H9 (cell line): ENCODE measurements around the gene TEX44. TPM values are rescaled to one million over a fixed set of nuclear protein-coding genes. Genes with fewer than 3 reads are reported as not detected.

Experiments
- DNase-seq: peaks from one replicate; pipeline ENCODE4 v3.0.0-alpha.2; 2017
- H2AFZ ChIP-seq: one replicate; pipeline ENCODE4 v1.6.1; 2013; ENCODE audit warnings: mild to moderate bottlenecking, low read length, control low read depth, moderate library complexity
- H2AK5ac ChIP-seq: 2 replicates; pipeline ENCODE4 v1.6.1; 2013; ENCODE audit warnings: low read length, control low read depth, mixed read lengths; ENCODE audit not compliant: insufficient read length
- H2BK120ac ChIP-seq: one replicate; pipeline ENCODE4 v1.6.1; 2013; ENCODE audit warnings: low read depth, mild to moderate bottlenecking, low read length, control low read depth, inconsistent platforms; ENCODE audit not compliant: poor library complexity, severe bottlenecking
- H2BK12ac ChIP-seq: 2 replicates; pipeline ENCODE4 v1.6.1; 2013; ENCODE audit warnings: low read length, control low read depth, mixed read lengths, low read depth; ENCODE audit not compliant: insufficient read length
- H2BK15ac ChIP-seq: 2 replicates; pipeline ENCODE4 v1.6.1; 2013; ENCODE audit warnings: low read depth, low read length, control low read depth
- H2BK20ac ChIP-seq: one replicate; pipeline ENCODE4 v1.6.1; 2013; ENCODE audit warnings: low read depth, mild to moderate bottlenecking, low read length, control low read depth, inconsistent platforms; ENCODE audit not compliant: poor library complexity, severe bottlenecking
- H2BK5ac ChIP-seq: 2 replicates; pipeline ENCODE4 v1.6.1; 2013; ENCODE audit warnings: low read length, control low read depth, mixed read lengths; ENCODE audit not compliant: insufficient read length
- H3K14ac ChIP-seq: 2 replicates; pipeline ENCODE4 v1.6.1; 2013; ENCODE audit warnings: low read length, control low read depth; ENCODE audit not compliant: insufficient read depth
- H3K18ac ChIP-seq: 2 replicates; pipeline ENCODE4 v1.6.1; 2013; ENCODE audit warnings: low read depth, mild to moderate bottlenecking, mixed read lengths, low read length, control low read depth; ENCODE audit not compliant: insufficient read length
- H3K23ac ChIP-seq: 2 replicates; pipeline ENCODE4 v1.6.1; 2013; ENCODE audit warnings: low read length, control low read depth, mixed read lengths, low read depth; ENCODE audit not compliant: insufficient read length
- H3K23me2 ChIP-seq: 2 replicates; pipeline ENCODE4 v1.6.1; 2013; ENCODE audit warnings: low read depth, mild to moderate bottlenecking, mixed read lengths, low read length, control low read depth; ENCODE audit not compliant: insufficient read length, poor library complexity, severe bottlenecking
- H3K27ac ChIP-seq: 2 replicates; pipeline ENCODE4 v1.5.1; 2013; ENCODE audit warnings: low read length, control low read depth, mixed read lengths, low read depth; ENCODE audit not compliant: insufficient read length
- H3K27me3 ChIP-seq: 2 replicates; pipeline ENCODE4 v1.6.1; 2013; ENCODE audit warnings: low read length, control low read depth, inconsistent platforms; ENCODE audit not compliant: insufficient read depth
- H3K4ac ChIP-seq: 2 replicates; pipeline ENCODE4 v1.6.1; 2013; ENCODE audit warnings: low read depth, mild to moderate bottlenecking, control low read depth, inconsistent platforms, low read length, moderate library complexity
- H3K4me1 ChIP-seq: 2 replicates; pipeline ENCODE4 v1.6.1; 2013; ENCODE audit warnings: low read length, control low read depth, inconsistent platforms; ENCODE audit not compliant: insufficient read depth
- H3K4me2 ChIP-seq: 2 replicates; pipeline ENCODE4 v1.6.1; 2013; ENCODE audit warnings: low read length, control low read depth, mixed read lengths; ENCODE audit not compliant: insufficient read length, insufficient read depth
- H3K56ac ChIP-seq: 2 replicates; pipeline ENCODE4 v1.6.1; 2013; ENCODE audit warnings: low read depth, mild to moderate bottlenecking, mixed read lengths, low read length, control low read depth; ENCODE audit not compliant: insufficient read length
- H3K79me1 ChIP-seq: 2 replicates; pipeline ENCODE4 v1.6.1; 2013; ENCODE audit warnings: low read depth, mild to moderate bottlenecking, moderate library complexity, low read length, control low read depth, inconsistent platforms; ENCODE audit not compliant: insufficient read depth, poor library complexity, severe bottlenecking
- H3K79me2 ChIP-seq: 2 replicates; pipeline ENCODE4 v1.6.1; 2013; ENCODE audit warnings: low read length, control low read depth, inconsistent platforms; ENCODE audit not compliant: insufficient read depth
- H3K9ac ChIP-seq: 2 replicates; pipeline ENCODE4 v1.6.1; 2013; ENCODE audit warnings: low read length, control low read depth, mixed read lengths; ENCODE audit not compliant: insufficient read length; ENCODE audit errors: extremely low read depth
- H3K9me3 ChIP-seq: one replicate; pipeline ENCODE4 v1.6.1; 2013; ENCODE audit warnings: low read depth, low read length, inconsistent platforms; ENCODE audit not compliant: control insufficient read depth
- H3T11ph ChIP-seq: one replicate; pipeline ENCODE4 v1.6.1; 2013; ENCODE audit warnings: mild to moderate bottlenecking, low read length, control low read depth, inconsistent platforms
- H4K20me1 ChIP-seq: one replicate; pipeline ENCODE4 v1.6.1; 2013; ENCODE audit not compliant: control insufficient read depth, insufficient read length, insufficient read depth
- H4K5ac ChIP-seq: 2 replicates; pipeline ENCODE4 v1.6.1; 2013; ENCODE audit warnings: low read depth, mild to moderate bottlenecking, mixed read lengths, low read length, control low read depth; ENCODE audit not compliant: insufficient read length
- H4K8ac ChIP-seq: replicated peaks from 2 replicates; pipeline ENCODE4 v1.6.1; 2013; ENCODE audit warnings: low read length, control low read depth, mixed read lengths, low read depth; ENCODE audit not compliant: insufficient read length
- H4K91ac ChIP-seq: 2 replicates; pipeline ENCODE4 v1.6.1; 2013; ENCODE audit warnings: low read depth, mild to moderate bottlenecking, moderate library complexity, mixed read lengths, low read length, control low read depth; ENCODE audit not compliant: insufficient read length
- H3K27ac Mint-ChIP-seq, 3 experiments: 2 replicates in 2 of 3; 3 replicates in 1 of 3; pipeline ENCODE4 v1.8.0; 2020 to 2021; ENCODE audit warnings: mixed read lengths in 3 of 3, mild to moderate bottlenecking in 1 of 3, moderate library complexity in 1 of 3
- H3K27me3 Mint-ChIP-seq: 2 replicates; pipeline ENCODE4 v1.8.0; 2021; ENCODE audit warnings: low read depth, mild to moderate bottlenecking, moderate library complexity, mixed read lengths
- H3K36me3 Mint-ChIP-seq, 3 experiments: 2 replicates in 2 of 3; 3 replicates in 1 of 3; pipeline ENCODE4 v1.8.0; 2020 to 2021; ENCODE audit warnings: low read depth in 3 of 3, mixed read lengths in 3 of 3; ENCODE audit not compliant: insufficient read depth in 1 of 3
- H3K4me1 Mint-ChIP-seq, 2 experiments: 2 replicates each; pipeline ENCODE4 v1.8.0; 2020; ENCODE audit warnings: mixed read lengths in 2 of 2
- H3K4me3 Mint-ChIP-seq, 2 experiments: 2 replicates in 1 of 2; 3 replicates in 1 of 2; pipeline ENCODE4 v1.8.0; 2020 to 2021; ENCODE audit warnings: mild to moderate bottlenecking in 2 of 2, mixed read lengths in 2 of 2, moderate library complexity in 1 of 2
- H3K9me3 Mint-ChIP-seq, 2 experiments: 2 replicates in 1 of 2; 3 replicates in 1 of 2; pipeline ENCODE4 v1.8.0; 2020; ENCODE audit warnings: mild to moderate bottlenecking in 2 of 2, mixed read lengths in 2 of 2, moderate library complexity in 1 of 2
- CTCF ChIP-seq: fragments of 200-600 bp; sonication (generic); conservative IDR thresholded peaks from 3 replicates; pipeline ENCODE4 v1.8.0; 2021; ENCODE audit warnings: antibody characterized with exemption, mild to moderate bottlenecking
- WGBS: extraction: QIAGEN DNeasy Blood & Tissue Kit; methylation state at CpG from one replicate; pipeline ENCODE4 v1.1.7; 2013; ENCODE audit warnings: missing lambda C conversion rate, low lambda C conversion rate, mixed read lengths; ENCODE audit not compliant: insufficient read length; ENCODE audit errors: extremely low coverage; 5-methylcytosine and 5-hydroxymethylcytosine counted together
- total RNA-seq: library from RNA; stranded (reverse); gene quantifications from 2 replicates; pipeline ENCODE4 v1.2.1, GENCODE V29; 2021

Gene TEX44
- total RNA-seq, 1 experiment from 2014 or later: not detected

GRCh38 chr2:231556981-231557380, 35.7 kb upstream of the TEX44 start:
- Histone ChIP-seq H3K23ac (no peak overlapping the region), H3K27me3 (no peaks in the 10 kb centered on the region), H3K79me2 (no peaks in the 10 kb centered on the region), H3K9ac (no peak overlapping the region), H4K8ac (no peak overlapping the region), H2AFZ (no peak overlapping the region), H2AK5ac (no peak overlapping the region), H4K5ac (no peak overlapping the region), H3K14ac (no peak overlapping the region), H3K23me2 (no peaks in the 10 kb centered on the region), H2BK5ac (no peak overlapping the region), H3K4ac (no peak overlapping the region), H3K56ac (no peak overlapping the region), H2BK12ac (no peak overlapping the region), H2BK120ac (no peak overlapping the region), H2BK15ac (no peak overlapping the region), H2BK20ac (no peak overlapping the region), H3K18ac (no peak overlapping the region), H3K79me1 (no peaks in the 10 kb centered on the region), H3K4me2 (no peak overlapping the region), H3K4me1 (no peaks in the 10 kb centered on the region), H3T11ph (no peak overlapping the region), H4K20me1 (no peaks in the 10 kb centered on the region), H3K9me3 (no peaks in the 10 kb centered on the region), H4K91ac (no peak overlapping the region), H3K27ac (no peak overlapping the region)
- peak overlapping the region in 1 of 3 experiments; percentile 89; a peak in 1 of 7 replicates for H3K27ac Mint-ChIP-seq
- no CpG with 5 or more reads among the region's 7 CpGs for WGBS
- H3K27me3 Mint-ChIP-seq: no peaks in the 10 kb centered on the region; the same call in 1 of the 2 replicates
- H3K9me3 Mint-ChIP-seq: peaks cover 15% of the 10 kb centered on the region in 2 experiments
- peaks cover 4 to 12% (median 8%) of the 10 kb centered on the region in 3 experiments for H3K36me3 Mint-ChIP-seq
- no peak overlapping the region for H3K4me3 Mint-ChIP-seq
- no peak for DNase-seq
- peaks cover 9 to 11% of the 10 kb centered on the region in 2 experiments; a peak in 3 of 4 replicates for H3K4me1 Mint-ChIP-seq
- no peak for TF ChIP-seq CTCF
